CD4-positive, alpha-beta T cell treated with Interleukin-1 beta for 1 hour (primary cell): ENCODE data around the gene ATXN3.
"Not testable (repeated sequence)": the region's sequence is repeated elsewhere in the genome, so short reads cannot be mapped to it uniquely, and the experiment has no call there.

ENCODE experiments used
- DNase-seq, 2 donors: peaks; one replicate each; pipeline ENCODE4 v3.0.0-alpha.2; 2020 to 2022

ATXN3 gene

DNA sequence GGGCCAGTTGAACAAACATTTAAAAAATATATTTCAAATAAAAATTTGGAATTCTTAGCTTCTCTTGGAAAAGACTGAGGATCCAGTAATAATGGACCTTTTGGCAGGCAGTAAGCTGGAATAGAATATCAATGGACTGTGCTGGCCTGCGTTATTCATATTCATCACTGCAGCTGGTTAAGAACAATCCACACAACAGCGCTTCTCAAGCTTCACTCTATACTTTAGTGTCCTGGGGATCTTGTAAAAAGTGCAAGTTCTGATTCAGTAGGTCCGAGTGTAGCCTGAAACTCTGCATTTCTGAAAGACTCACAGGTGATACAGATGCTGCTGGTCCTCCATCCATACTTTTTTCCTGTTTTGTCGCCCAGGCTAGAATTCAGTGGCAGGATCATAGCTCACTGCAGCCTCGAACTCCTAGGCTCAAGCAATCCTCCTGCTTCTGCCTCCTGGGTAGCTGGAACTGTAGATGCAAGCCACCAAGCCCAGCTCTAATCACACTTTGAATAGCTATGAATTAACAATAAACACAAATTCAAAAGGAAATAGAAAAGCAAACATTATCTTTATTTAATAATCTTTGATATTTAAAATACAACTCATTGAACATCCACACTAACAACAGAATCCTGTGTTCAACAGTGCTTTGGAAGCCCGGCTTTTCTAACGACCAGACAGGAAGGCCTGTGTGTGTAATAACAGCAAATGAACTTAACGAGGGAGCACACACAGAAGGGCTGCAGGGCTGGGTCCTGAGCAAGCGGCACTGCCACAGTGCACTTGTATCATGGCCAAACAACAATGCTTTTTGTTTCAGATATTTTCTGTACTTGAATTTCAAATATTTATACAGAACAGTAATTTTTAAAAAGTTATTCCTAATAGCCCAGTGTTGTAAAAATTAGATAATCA, 48.1 kb downstream of the ATXN3 start:
- DNase-seq, result no peak

DNA sequence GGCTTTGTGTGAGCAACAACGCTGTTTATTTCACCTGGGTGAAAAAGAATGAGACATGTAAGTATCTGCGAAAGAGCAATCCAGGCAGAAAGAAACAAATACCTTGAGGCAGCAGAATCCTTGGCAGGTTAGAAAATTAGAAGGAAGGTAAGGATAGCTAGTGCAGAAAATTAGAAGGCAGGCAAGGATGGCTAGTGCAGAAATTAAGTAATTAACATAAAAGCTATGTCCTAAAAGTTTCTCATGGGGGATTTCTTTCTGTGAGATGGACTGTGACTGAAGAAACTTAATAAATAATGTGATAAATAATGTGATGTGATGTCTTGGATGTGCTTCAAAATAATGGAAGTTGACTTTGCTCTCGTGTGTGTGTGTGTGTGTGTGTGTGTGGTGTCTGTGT, 56.6 kb downstream of the ATXN3 start:
- no peak for DNase-seq

DNA sequence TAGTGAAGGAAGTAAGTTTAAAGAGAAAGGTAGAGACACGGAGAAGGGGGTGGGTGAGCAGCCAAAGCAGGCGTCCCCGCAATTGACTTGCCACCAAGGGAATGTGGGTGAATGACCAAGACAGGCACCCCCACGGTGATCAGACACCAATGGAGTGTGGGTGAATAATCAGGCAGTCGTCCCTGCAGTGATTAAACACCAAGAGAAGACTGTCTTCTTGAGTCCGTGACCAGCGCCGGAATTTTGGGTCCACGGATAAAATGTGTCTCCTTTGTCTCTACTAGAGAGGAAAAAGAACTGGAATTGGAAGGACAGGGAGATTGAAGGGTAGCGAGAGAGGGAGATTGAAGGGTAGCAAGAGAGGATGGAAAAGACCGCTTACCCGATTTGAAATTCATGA, 57.2 kb downstream of the ATXN3 start:
- not testable (repeated sequence) for DNase-seq

DNA sequence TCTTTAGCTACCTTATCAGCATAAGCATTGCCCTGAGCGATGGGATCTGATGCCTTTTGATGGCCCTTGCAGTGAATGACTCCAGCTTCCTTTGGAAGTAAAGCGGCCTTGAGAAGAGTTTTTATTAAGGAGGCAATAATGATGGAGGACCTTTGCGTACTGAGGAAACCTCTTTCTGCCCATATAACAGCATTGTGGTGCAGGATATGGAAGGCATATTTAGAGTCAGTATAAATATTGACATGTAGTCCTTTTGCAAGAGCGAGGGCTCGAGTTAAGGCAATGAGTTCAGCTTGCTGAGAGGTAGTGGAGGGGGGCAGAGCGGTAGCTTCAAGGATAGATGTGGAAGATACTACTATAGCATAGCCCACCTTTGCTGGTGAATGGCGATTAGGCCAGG, 60.5 kb downstream of the ATXN3 start:
- DNase-seq, result not testable (repeated sequence)

DNA sequence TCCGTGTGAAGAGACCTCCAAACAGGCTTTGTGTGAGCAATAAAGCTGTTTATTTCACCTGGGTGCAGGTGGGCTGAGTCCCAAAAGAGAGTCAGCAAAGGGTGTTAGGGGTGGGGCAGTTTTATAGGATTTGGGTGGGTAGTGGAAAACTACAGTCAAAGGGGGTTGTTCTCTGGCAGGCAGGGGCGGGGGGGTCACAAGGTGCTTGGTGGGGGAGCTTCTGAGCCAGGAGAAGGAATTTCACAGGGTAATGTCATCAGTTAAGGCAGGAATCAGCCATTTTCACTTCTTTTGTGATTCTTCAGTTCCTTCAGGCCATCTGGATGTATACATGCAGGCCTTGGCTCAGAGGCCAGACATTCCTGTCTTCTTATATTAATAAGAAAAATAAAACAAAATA, 64.6 kb downstream of the ATXN3 start:
- DNase-seq, result not testable (repeated sequence)

DNA sequence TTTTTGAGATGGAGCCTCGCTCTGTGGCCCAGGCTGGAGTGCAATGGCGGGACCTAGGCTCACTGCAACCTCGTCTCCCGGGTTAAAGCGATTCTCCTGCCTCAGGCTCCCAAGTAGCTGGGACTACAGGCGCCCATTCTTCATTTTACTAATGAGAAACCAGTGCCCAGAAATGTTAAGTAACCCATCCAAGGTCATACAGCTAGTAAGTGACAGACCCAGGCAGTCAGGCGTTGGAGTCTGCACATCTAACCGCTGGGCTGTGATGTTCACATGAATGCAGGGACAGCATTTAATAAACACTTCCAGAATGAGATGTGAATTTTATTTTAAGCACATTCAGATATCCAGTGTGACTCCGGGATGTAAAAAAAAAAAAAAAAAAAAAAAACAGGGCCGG, 65.2 kb downstream of the ATXN3 start:
- DNase-seq, result no peak

DNA sequence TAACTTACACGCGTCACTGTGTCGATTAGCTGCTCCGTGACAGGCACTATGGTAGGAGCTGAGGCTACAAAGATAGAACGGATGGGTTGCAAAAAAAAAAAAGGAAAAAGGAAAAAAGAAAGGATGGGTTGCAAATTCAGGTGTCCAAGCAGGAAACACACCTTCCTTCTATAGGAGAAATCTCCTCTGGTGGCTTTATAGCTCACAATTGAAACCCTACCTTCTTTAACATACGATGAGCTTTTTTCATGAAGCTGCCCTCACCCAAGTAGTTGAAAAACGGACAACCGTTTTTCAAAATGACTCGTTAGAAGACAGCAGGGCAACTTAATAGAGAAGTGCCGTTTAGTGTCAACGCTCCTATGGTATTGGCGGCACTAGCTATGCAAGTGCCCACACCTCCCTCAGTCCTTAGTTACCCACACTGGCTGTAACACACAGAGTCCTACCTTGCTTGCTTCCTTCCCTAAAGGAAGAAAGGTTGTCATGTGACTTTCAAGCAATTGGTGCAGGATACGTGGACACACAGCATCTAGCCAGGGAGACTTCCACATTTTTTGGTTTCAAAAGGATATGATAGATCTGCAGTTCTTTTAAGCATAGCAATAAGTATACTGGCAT, 65.8 kb downstream of the ATXN3 start:
- no peak for DNase-seq

DNA sequence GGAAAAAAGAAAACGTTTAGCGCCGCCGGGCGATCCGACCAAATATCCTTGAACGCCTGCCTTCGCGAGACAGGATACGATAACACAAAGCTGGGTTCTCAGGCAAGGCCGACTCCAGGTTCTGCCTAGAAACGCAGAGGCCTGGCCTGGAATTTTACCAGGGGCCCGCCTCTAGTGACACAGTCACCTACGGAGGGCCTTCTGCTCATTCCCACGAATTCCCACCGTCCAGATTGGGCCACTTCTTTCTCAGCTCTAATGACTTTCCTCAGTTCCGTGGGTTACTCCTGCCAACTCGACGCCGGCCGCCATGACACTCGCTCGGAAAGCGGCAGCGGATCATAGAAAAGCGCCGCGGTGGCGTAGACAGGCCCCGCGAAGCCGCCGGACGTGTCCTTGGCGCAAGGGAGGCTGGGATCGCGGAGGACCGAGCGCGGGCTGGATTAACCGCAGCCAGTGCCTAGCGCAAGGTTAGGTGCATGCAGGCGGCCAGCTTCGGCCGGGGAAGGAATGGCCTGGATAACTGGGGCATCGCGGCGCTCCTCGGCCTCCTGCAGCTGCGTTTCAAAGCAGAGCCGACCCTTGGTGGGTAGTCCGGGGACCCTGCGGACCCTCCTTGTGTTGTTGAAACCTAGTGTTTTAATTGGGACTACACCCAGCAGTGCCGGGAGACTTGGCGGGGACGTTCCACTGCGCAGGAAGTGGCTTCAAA, 66.5 kb downstream of the ATXN3 start, which contains the start of gene TRIP11:
Gene TRIP11, minus strand, starts transcription at position 341 of the 712 bp plus-strand sequence. CDS start 374 bp downstream, outside the sequence.
- DNase-seq, result peak; percentile 93 to 95

DNA sequence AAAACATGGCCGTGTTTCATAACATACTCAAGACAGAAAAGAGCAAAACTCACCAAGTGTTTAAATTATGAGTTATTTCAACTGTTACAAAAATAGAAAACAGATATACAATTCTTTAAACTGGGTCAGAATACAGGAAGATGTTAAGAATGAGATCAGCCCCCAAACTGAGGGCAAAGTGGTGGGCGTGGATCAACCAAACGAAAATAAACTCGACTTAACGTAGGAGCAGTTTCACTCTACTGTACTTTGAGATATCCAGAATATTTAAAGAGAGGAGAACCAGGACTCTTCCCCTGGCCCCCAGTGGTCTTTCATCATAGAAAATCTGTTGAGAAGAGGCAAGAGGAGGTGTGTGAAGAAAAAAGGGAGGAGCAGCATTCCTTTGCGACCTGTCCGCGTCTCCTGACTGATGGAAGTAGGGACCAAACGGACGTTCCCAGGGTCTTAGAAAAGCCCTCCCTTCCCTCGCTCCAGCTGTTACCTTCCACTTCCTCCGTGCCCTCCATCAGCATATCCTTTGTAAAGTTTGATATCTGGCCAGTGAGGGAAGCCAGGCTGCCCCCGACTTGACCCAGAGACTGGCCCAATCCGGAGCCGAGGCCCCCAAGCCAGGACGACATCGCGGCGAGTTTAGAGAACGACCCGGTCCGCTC, 67.2 kb downstream of the ATXN3 start:
- DNase-seq, result peak; percentile 4 to 21

DNA sequence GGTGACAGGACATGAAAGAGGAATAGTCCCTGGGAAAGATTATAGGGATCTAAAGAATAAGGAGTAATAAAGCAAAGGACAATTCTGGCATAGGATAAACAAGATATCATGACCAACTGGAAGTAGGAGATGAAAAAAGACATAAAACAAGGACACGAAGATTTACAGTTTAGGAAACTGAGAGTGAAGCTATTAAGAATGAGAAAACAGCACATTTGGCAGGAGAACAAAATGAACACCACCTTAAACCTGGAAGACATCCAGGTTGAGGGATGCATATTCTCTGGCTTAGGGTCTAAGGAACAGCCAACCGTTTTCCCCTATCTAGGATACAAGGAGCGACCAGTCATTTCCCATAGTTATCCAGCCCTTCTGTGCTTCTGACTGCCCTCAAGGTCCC, 68.4 kb downstream of the ATXN3 start:
- DNase-seq, result no peak

DNA sequence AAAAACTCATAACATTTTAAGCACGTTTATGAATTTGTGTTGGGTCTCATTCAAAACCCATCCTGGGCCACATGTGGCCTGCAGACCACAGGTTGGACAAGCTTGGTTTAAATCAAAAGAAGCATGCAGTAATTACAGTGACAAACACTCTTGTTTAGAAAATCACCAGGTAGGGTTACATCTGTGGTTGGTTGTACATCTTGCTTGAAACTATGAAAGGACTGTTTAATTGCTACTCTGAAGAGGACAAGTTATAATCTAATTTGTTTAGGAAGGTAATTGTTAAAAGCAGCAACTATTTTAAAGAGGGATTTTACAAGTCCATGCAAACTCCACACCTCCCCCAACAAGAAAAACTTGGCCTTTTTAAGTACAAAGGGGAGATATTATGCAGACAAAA, 70.5 kb downstream of the ATXN3 start:
- DNase-seq, result no peak

DNA sequence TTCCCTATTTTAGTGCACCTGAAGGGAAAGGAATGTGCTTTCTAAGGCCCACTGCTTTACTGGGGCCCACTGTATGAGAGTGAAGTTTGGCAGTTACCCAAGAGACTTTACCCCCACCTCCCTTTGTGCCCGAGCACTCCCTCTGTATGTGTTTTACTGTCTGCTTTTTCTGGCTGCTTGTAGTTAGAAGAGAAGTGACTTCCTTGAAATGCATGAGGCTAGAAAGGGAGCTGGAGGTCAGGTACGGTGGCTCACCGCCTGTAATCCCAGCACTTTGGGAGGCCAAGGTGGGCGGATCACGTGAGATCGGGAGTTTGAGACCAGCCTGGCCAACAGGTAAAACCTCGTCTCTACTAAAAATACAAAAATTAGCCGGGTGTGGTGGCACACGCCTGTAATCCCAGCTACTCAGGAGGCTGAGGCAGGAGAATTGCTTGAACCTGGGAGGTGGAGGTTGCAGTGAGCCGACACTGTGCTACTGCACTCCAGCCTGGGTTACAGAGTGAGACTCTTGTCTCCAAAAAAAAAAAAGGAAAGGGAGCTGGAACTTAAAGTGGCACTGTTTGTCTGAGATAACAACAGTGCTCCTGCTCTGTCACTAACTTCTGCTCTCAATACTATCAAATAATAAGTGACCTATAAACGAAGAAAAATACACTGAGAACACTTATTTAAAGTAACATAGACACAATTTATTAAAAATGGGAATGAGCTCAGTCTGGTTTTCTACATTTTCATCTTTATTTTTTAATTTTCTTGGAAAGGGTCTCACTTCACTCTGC, 72.3 kb downstream of the ATXN3 start:
- no peak for DNase-seq

DNA sequence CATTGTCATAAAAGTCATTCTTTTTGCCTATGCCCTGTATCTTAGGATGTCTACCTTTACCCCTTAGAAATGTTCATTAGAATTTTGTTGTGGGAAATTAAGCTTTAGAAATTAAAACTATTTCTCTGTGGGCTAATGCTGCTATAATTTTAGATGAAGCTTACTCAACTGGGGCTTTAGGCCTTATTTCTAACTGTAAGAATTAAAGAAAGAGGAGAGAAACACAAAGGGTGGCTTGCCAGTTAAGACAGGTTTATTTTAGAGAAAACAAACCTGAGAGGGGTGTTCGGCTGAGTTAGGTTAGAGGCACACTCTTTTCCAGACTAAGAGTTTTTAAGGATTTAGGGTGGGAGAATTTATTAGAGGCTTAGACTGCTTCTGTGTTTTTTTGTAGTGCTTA, 72.9 kb downstream of the ATXN3 start:
- no peak for DNase-seq

DNA sequence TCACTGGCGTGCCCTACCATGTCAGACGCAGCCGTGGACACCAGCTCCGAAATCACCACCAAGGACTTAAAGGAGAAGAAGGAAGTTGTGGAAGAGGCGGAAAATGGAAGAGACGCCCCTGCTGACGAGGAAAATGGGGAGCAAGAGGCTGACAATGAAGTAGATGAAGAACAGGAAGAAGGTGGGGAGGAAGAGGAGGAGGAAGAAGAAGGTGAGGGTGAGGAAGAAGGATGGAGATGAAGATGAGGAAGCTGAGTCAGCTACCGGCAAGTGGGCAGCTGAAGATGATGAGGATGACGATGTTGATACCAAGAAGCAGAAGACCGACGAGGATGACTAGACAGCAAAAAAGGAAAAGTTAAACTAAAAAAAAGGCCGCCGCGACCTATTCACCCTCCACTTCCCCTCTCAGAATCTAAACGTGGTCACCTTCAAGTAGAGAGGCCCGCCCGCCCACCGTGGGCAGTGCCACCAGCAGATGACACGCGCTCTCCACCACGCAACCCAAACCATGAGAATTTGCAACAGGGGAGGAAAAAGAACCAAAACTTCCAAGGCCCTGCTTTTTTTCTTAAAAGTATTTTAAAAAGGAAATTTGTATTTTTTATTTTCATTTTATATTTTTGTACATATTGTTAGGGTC, 79.7 kb downstream of the ATXN3 start:
- no peak for DNase-seq

DNA sequence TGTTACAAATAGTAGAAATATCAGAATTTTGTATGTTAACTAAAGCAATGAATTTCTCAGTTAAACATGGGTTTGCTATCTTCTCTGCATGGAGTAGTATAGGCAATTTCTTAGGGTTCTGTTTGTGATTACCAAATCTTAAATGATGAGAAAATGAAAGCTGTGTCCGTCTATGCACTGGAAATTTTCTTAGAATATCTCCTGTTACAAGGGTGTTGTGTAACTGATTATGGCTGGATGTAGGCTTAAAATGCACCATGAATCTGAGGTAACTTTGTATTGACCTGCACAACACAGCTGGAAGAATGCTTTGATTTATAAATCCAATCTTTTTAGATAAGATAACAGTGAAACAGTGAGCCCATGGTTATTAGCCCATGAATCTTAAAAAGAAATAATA, 84.3 kb downstream of the ATXN3 start:
- no peak for DNase-seq

DNA sequence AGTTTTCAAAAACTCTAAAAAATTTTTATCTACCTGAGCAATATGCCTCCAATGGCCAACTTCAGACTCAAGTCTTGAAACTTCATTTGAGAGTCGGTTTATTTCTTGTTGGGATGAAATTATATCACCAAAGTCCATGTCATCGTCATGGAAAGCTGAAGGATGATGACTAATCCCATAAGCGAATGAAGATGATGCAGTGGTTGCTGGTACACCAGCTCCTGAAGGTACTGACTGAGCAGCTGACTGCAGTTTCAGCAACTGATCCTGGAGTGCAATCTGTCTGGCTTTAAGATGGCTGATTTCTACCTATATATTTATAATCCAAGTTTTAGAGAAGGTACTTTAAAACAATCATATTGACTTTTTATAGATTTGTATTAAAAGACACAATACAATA, 84.9 kb downstream of the ATXN3 start:
- DNase-seq, result no peak

DNA sequence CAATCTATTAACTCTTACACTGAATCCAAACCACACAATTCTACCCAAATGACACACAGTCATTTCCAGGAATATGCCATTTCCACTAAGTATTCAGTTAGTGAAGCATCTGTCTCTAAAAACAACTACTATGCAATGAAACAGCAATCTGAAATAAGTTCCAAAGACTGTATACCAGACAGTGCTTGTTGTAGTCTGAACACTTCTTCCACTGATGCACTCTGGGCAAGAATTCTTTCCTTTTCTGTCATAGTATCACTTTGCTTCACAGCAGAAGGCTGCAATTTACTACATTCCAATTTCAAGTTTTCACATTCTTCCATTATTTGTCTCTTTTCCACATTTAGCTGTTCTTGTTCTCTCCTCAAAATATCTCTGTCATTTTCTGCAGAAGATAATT, 92.3 kb downstream of the ATXN3 start:
- DNase-seq, result no peak

DNA sequence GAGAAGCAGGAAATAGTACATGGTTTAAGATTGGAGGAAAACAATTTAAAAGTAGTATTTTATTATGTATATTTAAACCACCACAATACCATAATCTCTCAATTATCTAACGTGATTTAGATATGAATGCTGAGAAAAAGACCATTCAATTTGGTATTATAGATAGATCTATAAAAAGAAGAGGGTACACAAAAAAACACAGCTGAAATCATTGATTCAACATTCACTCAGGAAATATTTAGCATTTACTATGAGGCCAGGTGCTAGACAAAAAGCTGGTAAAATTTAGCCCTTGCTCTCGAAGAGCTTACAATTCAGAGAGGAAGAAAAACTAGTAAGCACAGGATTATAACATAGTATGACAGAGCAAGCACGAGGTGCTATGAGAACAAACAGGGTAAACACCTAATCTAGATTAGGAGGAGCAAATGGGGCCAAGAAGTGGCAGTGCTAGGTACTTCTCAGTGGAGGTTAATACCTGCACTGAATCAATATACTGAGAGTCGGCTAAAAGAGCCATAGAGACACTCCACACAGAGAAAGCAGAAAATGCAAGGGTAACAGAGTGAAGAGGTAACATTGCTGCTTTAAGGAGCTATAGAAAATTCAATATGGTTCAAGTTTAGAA, 94.1 kb downstream of the ATXN3 start:
- DNase-seq, result no peak

DNA sequence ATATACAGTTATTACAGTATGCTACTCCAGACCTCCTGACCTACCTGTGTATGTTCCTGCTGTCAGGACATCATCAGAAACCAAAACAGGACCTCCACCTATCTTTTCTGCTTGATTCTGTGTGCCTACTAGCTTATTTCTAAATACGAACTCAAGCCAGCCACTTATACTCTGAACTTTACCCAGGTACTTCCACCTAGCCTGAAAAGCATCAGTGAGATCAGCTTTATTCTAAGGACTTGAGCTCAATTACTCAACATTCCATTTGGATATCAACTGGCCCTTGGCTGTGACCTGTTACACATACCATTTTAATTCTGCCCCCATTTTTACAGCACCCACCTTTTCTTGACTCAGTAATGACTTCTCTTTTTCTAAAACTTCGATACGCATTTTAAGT, 95.7 kb downstream of the ATXN3 start:
- DNase-seq, result no peak

DNA sequence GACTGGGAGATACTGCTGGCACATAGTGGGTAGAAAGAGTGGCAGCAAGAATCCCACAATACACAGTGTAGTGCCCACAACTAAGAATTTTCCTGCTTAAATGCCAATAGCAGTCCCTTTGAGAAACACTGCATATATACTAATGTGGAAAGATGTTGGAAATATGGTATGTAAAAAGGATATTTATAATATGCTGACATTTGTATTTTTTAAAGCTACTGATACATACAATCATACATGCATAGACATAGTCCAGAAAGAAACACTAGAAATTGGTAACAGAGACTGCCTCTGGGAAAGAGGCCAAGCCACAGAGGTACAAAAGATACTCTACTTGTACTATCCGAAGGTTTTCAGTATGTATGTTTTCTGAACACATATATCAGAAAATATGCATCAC, 96.8 kb downstream of the ATXN3 start:
- no peak for DNase-seq
